Upper lobe of left lung (tissue), 6 donors: ENCODE measurements around the gene KRTAP19-8. TPM values are rescaled to one million over a fixed set of nuclear protein-coding genes. Genes with fewer than 3 reads are reported as not detected.

Source experiments
- ATAC-seq, 2 donors: fragments of 200-7000 bp; cut with Tn5 transposase; one replicate each; pipeline ENCODE4 v1.9.1; 2022; ENCODE audit warnings: mild to moderate bottlenecking in 2 of 2, moderate library complexity in 2 of 2; ENCODE audit not compliant: low FRiP score in 2 of 2
- DNase-seq, 2 donors: peaks; one replicate each; pipeline ENCODE4 v3.0.0-alpha.2; 2019 to 2020
- H3K27ac ChIP-seq, 4 donors: fragments of 200-600 bp; sonication (generic); one replicate each; pipeline ENCODE4 v1.5.1; 2016 to 2019
- H3K27me3 ChIP-seq, 4 donors: fragments of 200-600 bp; sonication (generic); one replicate each; pipeline ENCODE4 v1.5.1; 2017 to 2019
- H3K36me3 ChIP-seq, 4 donors: fragments of 200-600 bp; sonication (generic); one replicate each; pipeline ENCODE4 v1.5.1; 2016 to 2019
- H3K4me1 ChIP-seq, 4 donors: fragments of 200-600 bp; sonication (generic); one replicate each; pipeline ENCODE4 v1.5.1; 2018 to 2019
- H3K4me3 ChIP-seq, 4 donors: fragments of 200-600 bp; sonication (generic); one replicate each; pipeline ENCODE4 v1.5.1; 2017 to 2019; ENCODE audit warnings: mild to moderate bottlenecking in 2 of 4, moderate library complexity in 1 of 4
- H3K9me3 ChIP-seq, 4 donors: fragments of 200-600 bp; sonication (generic); one replicate each; pipeline ENCODE4 v1.5.1; 2018 to 2019
- CTCF ChIP-seq, 6 experiments: fragments of 450-650 bp in 4 of 6; fragments of 200-600 bp in 2 of 6; sonication (generic) in 2 of 6; IDR thresholded peaks; one replicate each; pipeline ENCODE4 v1.5.1; 2016 to 2019; ENCODE audit warnings: antibody characterized with exemption in 6 of 6
- EP300 ChIP-seq, 4 donors: sonication (generic); formaldehyde crosslinking; IDR thresholded peaks; one replicate each; pipeline ENCODE4 v1.5.1; 2017; ENCODE audit warnings: antibody characterized with exemption in 4 of 4, control low read depth in 2 of 4
- POLR2A ChIP-seq, 4 donors: fragments of 450-650 bp; IDR thresholded peaks; one replicate each; pipeline ENCODE4 v1.5.1; 2016 to 2017; ENCODE audit warnings: antibody characterized with exemption in 4 of 4, mild to moderate bottlenecking in 2 of 4
- POLR2AphosphoS5 ChIP-seq, 2 donors: sonication (generic); formaldehyde crosslinking; IDR thresholded peaks; one replicate each; pipeline ENCODE4 v1.5.1; 2017; ENCODE audit warnings: antibody characterized with exemption in 2 of 2
- WGBS, 2 donors: methylation state at CpG; one replicate each; pipeline ENCODE4 v1.1.5; 2017 to 2018; 5-methylcytosine and 5-hydroxymethylcytosine counted together
- total RNA-seq, 6 donors: library from RNA; depleted of rRNA in 4 of 6; stranded (reverse); fragments of >200 nt in 4 of 6; gene quantifications; one replicate each; pipeline versions ENCODE4 v1.1.0 to v1.2.1, GENCODE V29; 2016 to 2021
- donor health status: DM: no; HTN: no; CAD: no; lungs with moderate emphysema.
- donor health status: DM: no; HTN: yes; CAD: no; lungs with severe emphysema.

KRTAP19-8 gene
- total RNA-seq, 6 donors from 2014 or later: 10.0 TPM; not detected in 5

- no peaks in the 10 kb centered on the region for H3K4me1 ChIP-seq
- no peak overlapping the region for H3K27ac ChIP-seq
- DNase-seq: no peak
- no peaks in the 10 kb centered on the region for H3K36me3 ChIP-seq
- no peaks in the 10 kb centered on the region for H3K9me3 ChIP-seq
- no peak overlapping the region for H3K4me3 ChIP-seq
- ATAC-seq: no peak
- no peaks in the 10 kb centered on the region for H3K27me3 ChIP-seq
- no peak for TF ChIP-seq EP300 (IDR thresholded peaks at IDR 0.05)
- no peak for TF ChIP-seq CTCF (IDR thresholded peaks at IDR 0.05)
- TF ChIP-seq POLR2AphosphoS5 (IDR thresholded peaks at IDR 0.05): no peak
- TF ChIP-seq POLR2A (IDR thresholded peaks at IDR 0.05): no peak
- WGBS, 2 donors: 73 to 79% methylated on average over 2 of the region's 2 CpGs
These were observed 41.5 kb downstream of the KRTAP19-8 start for GRCh38 chr21:30996728-30997127.

- no peak overlapping the region for H3K4me3 ChIP-seq
- no peak overlapping the region for H3K27ac ChIP-seq
- no peaks in the 10 kb centered on the region for H3K36me3 ChIP-seq
- ATAC-seq (no peak), DNase-seq (no peak)
- no peaks in the 10 kb centered on the region for H3K9me3 ChIP-seq
- TF ChIP-seq POLR2A (IDR thresholded peaks at IDR 0.05): no peak
- TF ChIP-seq POLR2AphosphoS5 (IDR thresholded peaks at IDR 0.05): no peak
- H3K27me3 ChIP-seq: no peaks in the 10 kb centered on the region
- H3K4me1 ChIP-seq: no peaks in the 10 kb centered on the region
- 70 to 73% methylated on average over 5 of the region's 5 CpGs for WGBS, 2 donors
These were observed 43.3 kb downstream of the KRTAP19-8 start for GRCh38 chr21:30994932-30995331.

- WGBS, 2 donors: 66 to 84% methylated on average over 3 to 5 of the region's 5 CpGs
- Histone ChIP-seq H3K4me3 (no peak overlapping the region), H3K4me1 (no peaks in the 10 kb centered on the region), H3K27ac (no peak overlapping the region), H3K9me3 (no peaks in the 10 kb centered on the region), H3K36me3 (no peaks in the 10 kb centered on the region), H3K27me3 (no peaks in the 10 kb centered on the region)
- DNase-seq: no peak
- ATAC-seq: no peak
- TF ChIP-seq CTCF (IDR thresholded peaks at IDR 0.05) (no peak), POLR2A (IDR thresholded peaks at IDR 0.05) (no peak), EP300 (IDR thresholded peaks at IDR 0.05) (no peak), POLR2AphosphoS5 (IDR thresholded peaks at IDR 0.05) (no peak)
These were observed 47.6 kb downstream of the KRTAP19-8 start for GRCh38 chr21:30990514-30991262.

- H3K27me3 ChIP-seq: no peaks in the 10 kb centered on the region
- ATAC-seq: no peak
- H3K27ac ChIP-seq: no peak overlapping the region
- no peak overlapping the region for H3K4me3 ChIP-seq
- no peaks in the 10 kb centered on the region for H3K9me3 ChIP-seq
- no peaks in the 10 kb centered on the region for H3K4me1 ChIP-seq
- 59 to 74% methylated on average over 1 of the region's 1 CpG for WGBS, 2 donors
- no peak for TF ChIP-seq POLR2A (IDR thresholded peaks at IDR 0.05)
- no peak for TF ChIP-seq CTCF (IDR thresholded peaks at IDR 0.05)
- no peak for TF ChIP-seq POLR2AphosphoS5 (IDR thresholded peaks at IDR 0.05)
- no peak for TF ChIP-seq EP300 (IDR thresholded peaks at IDR 0.05)
- no peak for DNase-seq
- H3K36me3 ChIP-seq: no peaks in the 10 kb centered on the region
These were observed 49.6 kb downstream of the KRTAP19-8 start for GRCh38 chr21:30988706-30989105.

Other genes with a start within 250 kb of the KRTAP19-8 start
- gene KRTAP8-1, start 225.2 kb downstream of the KRTAP19-8 start, total RNA-seq: not detected
- gene KRTAP7-1, start 208.7 kb downstream of the KRTAP19-8 start, total RNA-seq: not detected
- gene KRTAP11-1, start 156.9 kb downstream of the KRTAP19-8 start, total RNA-seq: under 1 TPM in 1 of 6 donors, not detected in 5; 0.46 TPM